K562 (cell line): ENCODE measurements around the gene HTR1A.

Experiments used
- EZH2 ChIP-seq: IDR thresholded peaks from 2 replicates; pipeline ENCODE4 v1.6.1; 2012; ENCODE audit warnings: low read depth, mild to moderate bottlenecking, inconsistent platforms, low read length, borderline replicate concordance
- GABPB1 ChIP-seq: sonication (generic); formaldehyde crosslinking; IDR thresholded peaks from 2 replicates; pipeline ENCODE4 v1.8.0; 2022; ENCODE audit warnings: mild to moderate bottlenecking, missing genetic modification reagents
- TF ChIP-seq, protein P1 (sequence below), 3 experiments: IDR thresholded peaks in 2 of 3; conservative IDR thresholded peaks in 1 of 3; 2 replicates each; pipeline ENCODE4 v1.5.1; 2011 to 2012; ENCODE audit warnings: low read length in 3 of 3, mild to moderate bottlenecking in 3 of 3, control low read depth in 2 of 3, improper control_type of control experiment in 1 of 3, inconsistent platforms in 1 of 3, low read depth in 1 of 3, mixed read lengths in 1 of 3, moderate library complexity in 1 of 3; ENCODE audit not compliant: insufficient read depth in 2 of 3

- TF ChIP-seq EZH2 (no peak), GABPB1 (no peak)
- TF ChIP-seq, protein P1, sequence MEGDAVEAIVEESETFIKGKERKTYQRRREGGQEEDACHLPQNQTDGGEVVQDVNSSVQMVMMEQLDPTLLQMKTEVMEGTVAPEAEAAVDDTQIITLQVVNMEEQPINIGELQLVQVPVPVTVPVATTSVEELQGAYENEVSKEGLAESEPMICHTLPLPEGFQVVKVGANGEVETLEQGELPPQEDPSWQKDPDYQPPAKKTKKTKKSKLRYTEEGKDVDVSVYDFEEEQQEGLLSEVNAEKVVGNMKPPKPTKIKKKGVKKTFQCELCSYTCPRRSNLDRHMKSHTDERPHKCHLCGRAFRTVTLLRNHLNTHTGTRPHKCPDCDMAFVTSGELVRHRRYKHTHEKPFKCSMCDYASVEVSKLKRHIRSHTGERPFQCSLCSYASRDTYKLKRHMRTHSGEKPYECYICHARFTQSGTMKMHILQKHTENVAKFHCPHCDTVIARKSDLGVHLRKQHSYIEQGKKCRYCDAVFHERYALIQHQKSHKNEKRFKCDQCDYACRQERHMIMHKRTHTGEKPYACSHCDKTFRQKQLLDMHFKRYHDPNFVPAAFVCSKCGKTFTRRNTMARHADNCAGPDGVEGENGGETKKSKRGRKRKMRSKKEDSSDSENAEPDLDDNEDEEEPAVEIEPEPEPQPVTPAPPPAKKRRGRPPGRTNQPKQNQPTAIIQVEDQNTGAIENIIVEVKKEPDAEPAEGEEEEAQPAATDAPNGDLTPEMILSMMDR (IDR thresholded peaks at IDR 0.05 in 2 of 3, conservative IDR thresholded peaks at IDR 0.05 in 1 of 3; ENCODE audit: insufficient read depth in 2 of 3, low read depth in 1 of 3, low read length in 3 of 3) = no peak
These were observed 45.5 kb downstream of the HTR1A start for GRCh38 chr5:63916786-63917185.
